MM.1S (cell line): ENCODE data around the gene DNAJB8.

Source experiments
- DNase-seq: peaks from one replicate; pipeline ENCODE4 v3.0.0-alpha.2; 2015
- H2AFZ ChIP-seq: fragments of 300-600 bp; sonication (generic); 2 replicates; pipeline ENCODE4 v1.6.0; 2016; ENCODE audit warnings: antibody characterized with exemption, low read length
- H3F3A ChIP-seq: fragments of 300-600 bp; sonication (generic); 2 replicates; pipeline ENCODE4 v1.6.1; 2016; ENCODE audit warnings: mild to moderate bottlenecking, antibody characterized with exemption, low read length, moderate library complexity, mixed read lengths; ENCODE audit not compliant: insufficient read depth
- H3K27ac ChIP-seq: fragments of 300-600 bp; sonication (generic); 2 replicates; pipeline ENCODE4 v1.5.1; 2016; ENCODE audit warnings: mild to moderate bottlenecking, low read length
- H3K27me3 ChIP-seq: fragments of 300-600 bp; sonication (generic); replicated peaks from 2 replicates; pipeline ENCODE4 v1.6.0; 2016; ENCODE audit warnings: low read length; ENCODE audit not compliant: insufficient read depth
- H3K36me3 ChIP-seq: fragments of 300-600 bp; sonication (generic); replicated peaks from 2 replicates; pipeline ENCODE4 v1.6.1; 2016; ENCODE audit warnings: mild to moderate bottlenecking, low read length, mixed read lengths; ENCODE audit not compliant: insufficient read depth
- H3K4me1 ChIP-seq: fragments of 300-600 bp; sonication (generic); 2 replicates; pipeline ENCODE4 v1.6.1; 2016; ENCODE audit warnings: low read length, mixed read lengths
- H3K4me2 ChIP-seq: fragments of 300-600 bp; sonication (generic); 2 replicates; pipeline ENCODE4 v1.6.0; 2016; ENCODE audit warnings: low read depth, low read length
- H3K4me3 ChIP-seq: fragments of 300-600 bp; sonication (generic); 2 replicates; pipeline ENCODE4 v1.5.1; 2016; ENCODE audit warnings: low read length, mixed read lengths
- H3K79me2 ChIP-seq: fragments of 300-600 bp; sonication (generic); 2 replicates; pipeline ENCODE4 v1.6.1; 2016; ENCODE audit warnings: mixed run types, low read length, mixed read lengths
- H3K9ac ChIP-seq: fragments of 300-600 bp; sonication (generic); 2 replicates; pipeline ENCODE4 v1.6.1; 2016; ENCODE audit warnings: low read length, mixed read lengths
- H3K9me2 ChIP-seq: fragments of 300-600 bp; sonication (generic); replicated peaks from 2 replicates; pipeline ENCODE4 v1.6.1; 2016; ENCODE audit warnings: mild to moderate bottlenecking, low read length, mixed read lengths; ENCODE audit not compliant: insufficient read depth
- H3K9me3 ChIP-seq: fragments of 300-600 bp; sonication (generic); replicated peaks from 2 replicates; pipeline ENCODE4 v1.6.1; 2016; ENCODE audit warnings: mild to moderate bottlenecking, low read length, mixed read lengths; ENCODE audit not compliant: insufficient read depth
- H4K20me1 ChIP-seq: fragments of 300-600 bp; sonication (generic); 2 replicates; pipeline ENCODE4 v1.6.1; 2016; ENCODE audit warnings: mild to moderate bottlenecking, low read length, moderate library complexity, mixed read lengths; ENCODE audit not compliant: insufficient read depth
- EZH2 ChIP-seq: fragments of 300-600 bp; sonication (generic); optimal IDR thresholded peaks from 2 replicates; pipeline ENCODE3; 2017; ENCODE audit warnings: low read depth, mild to moderate bottlenecking, antibody characterized with exemption, low read length, mixed read lengths
- EZH2phosphoT487 ChIP-seq: fragments of 300-600 bp; sonication (generic); IDR thresholded peaks from 2 replicates; pipeline ENCODE4 v1.6.1; 2018; ENCODE audit warnings: antibody characterized with exemption, low read length
- TF ChIP-seq, protein P1 (sequence below): fragments of 300-600 bp; sonication (generic); IDR thresholded peaks from 2 replicates; pipeline ENCODE4 v1.5.1; 2016; ENCODE audit warnings: antibody characterized with exemption, low read length, mixed read lengths

The DNAJB8 gene

DNA sequence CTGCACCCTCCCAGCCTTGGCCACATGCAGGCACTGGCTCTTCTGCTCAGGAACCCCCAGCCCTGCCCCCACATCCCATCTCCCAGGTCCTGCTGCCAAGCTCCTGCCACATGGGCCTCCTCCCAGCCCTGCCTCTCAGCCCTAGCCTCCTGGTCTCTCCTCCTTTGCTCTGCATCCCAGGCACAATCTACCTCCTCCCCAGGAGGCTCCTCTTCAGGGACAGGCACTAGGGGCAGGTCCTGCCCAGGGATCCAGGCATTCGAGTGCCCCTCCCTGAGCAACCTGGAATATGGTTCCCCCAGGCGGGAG, 12.4 kb downstream of the DNAJB8 start:
- Histone ChIP-seq H3K9me3 (no peaks in the 10 kb centered on the region), H3F3A (no peaks in the 10 kb centered on the region), H4K20me1 (no peaks in the 10 kb centered on the region), H3K36me3 (no peaks in the 10 kb centered on the region), H3K4me3 (no peak overlapping the region), H3K27me3 (peaks cover 93% of the 10 kb centered on the region), H3K9me2 (no peaks in the 10 kb centered on the region), H3K9ac (no peak overlapping the region), H2AFZ (no peak overlapping the region), H3K27ac (no peak overlapping the region), H3K79me2 (no peaks in the 10 kb centered on the region), H3K4me2 (no peak overlapping the region), H3K4me1 (no peaks in the 10 kb centered on the region)
- TF ChIP-seq EZH2 (no peak), EZH2phosphoT487 (no peak)
- TF ChIP-seq, protein P1, sequence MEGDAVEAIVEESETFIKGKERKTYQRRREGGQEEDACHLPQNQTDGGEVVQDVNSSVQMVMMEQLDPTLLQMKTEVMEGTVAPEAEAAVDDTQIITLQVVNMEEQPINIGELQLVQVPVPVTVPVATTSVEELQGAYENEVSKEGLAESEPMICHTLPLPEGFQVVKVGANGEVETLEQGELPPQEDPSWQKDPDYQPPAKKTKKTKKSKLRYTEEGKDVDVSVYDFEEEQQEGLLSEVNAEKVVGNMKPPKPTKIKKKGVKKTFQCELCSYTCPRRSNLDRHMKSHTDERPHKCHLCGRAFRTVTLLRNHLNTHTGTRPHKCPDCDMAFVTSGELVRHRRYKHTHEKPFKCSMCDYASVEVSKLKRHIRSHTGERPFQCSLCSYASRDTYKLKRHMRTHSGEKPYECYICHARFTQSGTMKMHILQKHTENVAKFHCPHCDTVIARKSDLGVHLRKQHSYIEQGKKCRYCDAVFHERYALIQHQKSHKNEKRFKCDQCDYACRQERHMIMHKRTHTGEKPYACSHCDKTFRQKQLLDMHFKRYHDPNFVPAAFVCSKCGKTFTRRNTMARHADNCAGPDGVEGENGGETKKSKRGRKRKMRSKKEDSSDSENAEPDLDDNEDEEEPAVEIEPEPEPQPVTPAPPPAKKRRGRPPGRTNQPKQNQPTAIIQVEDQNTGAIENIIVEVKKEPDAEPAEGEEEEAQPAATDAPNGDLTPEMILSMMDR, result no peak
- DNase-seq, result no peak

DNA sequence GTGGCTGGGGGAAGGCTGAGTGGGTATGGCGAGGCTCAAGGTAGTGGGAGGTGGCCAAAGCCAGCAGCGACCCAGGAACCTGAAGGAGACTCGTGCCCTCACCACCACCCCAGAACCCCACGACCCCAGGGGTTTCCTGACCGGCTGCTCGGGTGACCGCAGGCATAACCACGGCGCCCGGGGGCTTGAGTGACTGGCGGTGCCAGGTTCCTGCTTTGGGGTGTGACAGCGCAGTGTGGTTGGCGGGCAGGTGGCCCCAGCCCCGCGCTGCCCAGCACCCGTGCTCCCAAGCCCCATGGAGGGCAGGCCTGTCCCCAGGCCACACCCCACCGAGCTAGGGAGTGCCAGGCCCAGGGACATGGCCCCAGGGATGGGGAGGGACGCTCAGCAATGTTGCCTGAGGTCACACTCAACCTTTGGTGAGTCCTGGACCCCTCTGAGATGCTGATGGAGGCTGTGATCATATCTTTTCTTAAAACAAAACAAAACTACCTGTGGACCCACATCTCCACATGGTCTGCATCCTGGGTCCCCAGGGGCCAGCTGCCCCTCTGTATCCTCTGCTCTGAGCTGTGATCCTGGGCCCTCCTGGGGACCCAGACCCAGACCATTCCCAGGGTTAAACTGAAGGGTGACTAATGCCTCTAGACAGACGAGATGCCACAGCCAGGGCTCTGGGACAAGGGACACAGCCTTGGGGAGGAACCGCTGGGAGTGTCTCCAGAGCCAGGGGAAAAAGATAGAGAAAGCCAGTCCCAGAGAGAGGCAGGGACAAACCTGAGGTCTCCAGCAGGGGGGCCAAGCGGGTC, 13.0 kb downstream of the DNAJB8 start:
- Histone ChIP-seq H3K27ac (no peak overlapping the region), H3K79me2 (no peaks in the 10 kb centered on the region), H3K4me2 (no peak overlapping the region), H4K20me1 (no peaks in the 10 kb centered on the region), H2AFZ (no peak overlapping the region), H3K9ac (no peak overlapping the region), H3K36me3 (no peaks in the 10 kb centered on the region), H3K4me1 (no peaks in the 10 kb centered on the region), H3K4me3 (no peak overlapping the region), H3F3A (no peaks in the 10 kb centered on the region), H3K9me2 (no peaks in the 10 kb centered on the region), H3K27me3 (peaks cover 88% of the 10 kb centered on the region), H3K9me3 (no peaks in the 10 kb centered on the region)
- no peak for DNase-seq
- no peak for TF ChIP-seq EZH2phosphoT487
- no peak for TF ChIP-seq EZH2
- TF ChIP-seq, protein P1, result no peak

DNA sequence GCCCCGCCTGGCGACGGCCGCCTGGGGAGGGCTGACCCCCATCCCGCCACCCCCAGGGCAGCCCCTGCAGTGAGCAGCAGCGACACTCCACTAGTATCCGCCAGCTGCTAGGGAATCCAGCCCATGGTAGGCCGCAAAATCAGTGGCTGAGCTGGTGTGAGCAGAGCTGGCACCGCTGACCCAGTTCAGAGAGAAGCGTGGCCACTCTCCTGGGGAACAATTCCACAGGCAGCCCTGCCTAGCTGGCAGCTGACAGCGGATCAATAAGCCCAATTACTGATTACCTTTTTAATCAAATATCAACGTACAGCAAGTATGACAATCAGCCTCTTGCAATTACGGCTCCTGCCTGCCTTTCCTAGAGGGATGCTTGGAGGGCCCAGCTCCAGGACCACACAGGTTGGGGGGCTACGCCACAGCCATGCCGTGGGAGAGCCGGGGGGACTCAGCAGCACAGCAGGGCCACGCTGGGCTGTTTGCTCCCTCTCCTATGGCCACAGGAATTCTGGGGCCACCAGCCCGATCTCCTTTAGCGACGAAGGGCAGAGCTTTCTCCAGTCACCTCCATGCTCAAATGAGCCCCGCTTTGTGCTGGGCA, 13.9 kb downstream of the DNAJB8 start:
- no peaks in the 10 kb centered on the region for H3K36me3 ChIP-seq
- H3K9me2 ChIP-seq, result no peaks in the 10 kb centered on the region
- peaks cover 78% of the 10 kb centered on the region for H3K27me3 ChIP-seq
- H3K9ac ChIP-seq, result no peak overlapping the region
- no peaks in the 10 kb centered on the region for H3F3A ChIP-seq
- H3K27ac ChIP-seq, result no peak overlapping the region
- no peak for DNase-seq
- no peaks in the 10 kb centered on the region for H3K9me3 ChIP-seq
- no peaks in the 10 kb centered on the region for H3K79me2 ChIP-seq
- no peak overlapping the region for H3K4me2 ChIP-seq
- no peak overlapping the region for H2AFZ ChIP-seq
- no peaks in the 10 kb centered on the region for H3K4me1 ChIP-seq
- TF ChIP-seq EZH2, result peak; percentile 63
- TF ChIP-seq, protein P1, result no peak
- no peak overlapping the region for H3K4me3 ChIP-seq
- H4K20me1 ChIP-seq, result no peaks in the 10 kb centered on the region
